Ishikawa (cell line): Measurements from ENCODE around the gene PRPF40A.

Experiments used
- CEBPB ChIP-seq: IDR thresholded peaks from 2 replicates; pipeline ENCODE4 v1.6.1; 2012
- EP300 ChIP-seq: IDR thresholded peaks from 2 replicates; pipeline ENCODE4 v1.6.1; 2012; ENCODE audit warnings: borderline replicate concordance
- YY1 ChIP-seq: IDR thresholded peaks from 2 replicates; pipeline ENCODE4 v1.6.1; 2012; ENCODE audit warnings: low read depth

DNA sequence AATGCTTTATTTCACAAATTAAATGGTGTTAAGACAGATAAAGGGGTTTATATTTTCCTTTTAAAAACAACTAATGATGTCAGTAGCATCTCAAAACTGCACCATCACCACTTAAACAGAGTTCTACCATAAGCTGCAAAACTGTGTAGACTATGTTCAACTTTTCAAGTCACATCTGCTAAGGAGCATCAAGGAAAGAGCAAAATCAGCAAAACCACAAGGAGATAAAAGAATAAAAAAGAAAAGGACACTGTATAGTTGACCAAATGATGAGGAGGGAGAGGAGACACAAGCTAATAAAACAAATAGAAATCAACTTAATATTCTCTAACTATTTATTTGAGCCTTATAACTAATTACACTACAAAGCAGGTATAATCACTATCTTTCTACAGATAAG lies 33.9 kb downstream of the PRPF40A start:
- TF ChIP-seq CEBPB (no peak), YY1 (no peak), EP300 (no peak)
